ENCODE results near the gene PLA2G4D. TPM values are rescaled to one million over a fixed set of nuclear protein-coding genes. Genes with fewer than 3 reads are reported as not detected.

The PLA2G4D gene
- total and polyA plus RNA-seq, 2 donors (not counting 3 experiments of a cell fraction or from before 2014, with no cell fraction given), result not detected

DNA sequence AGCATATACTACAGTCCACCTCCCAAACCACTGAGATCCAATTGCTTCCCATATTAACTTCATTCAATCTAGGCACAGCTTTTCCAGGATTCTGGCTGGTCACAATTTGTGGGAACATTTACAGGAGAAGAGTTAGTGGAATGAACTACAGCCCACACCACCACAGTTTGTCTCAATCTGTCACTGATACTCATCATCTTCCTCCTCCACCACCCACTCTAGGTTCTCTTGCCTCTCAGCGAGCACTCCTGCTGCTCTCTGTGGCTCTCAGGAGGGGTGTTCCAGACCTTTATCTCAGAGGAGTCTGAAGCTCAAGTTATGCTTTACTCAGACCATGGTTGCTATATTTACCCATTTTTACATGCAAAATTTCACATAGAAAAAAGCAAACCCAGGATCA lies 25.9 kb upstream of the PLA2G4D start:
- intact Hi-C loops (cut with micrococcal nuclease) (no loop called here), dilution Hi-C loops (cut with MboI; ENCODE audit: extremely low pct_ligation_motif_present, low sequenced_read_pairs) (no loop called here)
- Histone ChIP-seq H3K4me3 (replicated peaks in 1 of 3; ENCODE audit: insufficient read depth in 1 of 3, low read depth in 1 of 3, low read length in 3 of 3) (no peak overlapping the region), H3K27ac (ENCODE audit: insufficient read depth, low read depth, low read length) (no peak overlapping the region), H2AFZ (ENCODE audit: low read depth, low read length) (no peak overlapping the region), H3K27me3 (ENCODE audit: control insufficient read depth in 2 of 2, insufficient read depth in 2 of 2, low read length in 2 of 2) (peaks cover 10 to 30% of the 10 kb centered on the region in 2 experiments), H3K9me3 (replicated peaks; ENCODE audit: control insufficient read depth, insufficient read depth, low read length) (no peaks in the 10 kb centered on the region), H3K9ac (replicated peaks; ENCODE audit: extremely low read depth, insufficient read depth, low read length) (no peak overlapping the region), H3K4me2 (ENCODE audit: insufficient read depth, low read length) (no peak overlapping the region), H3K9me1 (replicated peaks; ENCODE audit: control insufficient read depth, extremely low read depth, insufficient read depth, low read length) (no peaks in the 10 kb centered on the region), H3K36me3 (ENCODE audit: control insufficient read depth in 2 of 2, extremely low read depth in 1 of 2, insufficient read depth in 2 of 2, low read length in 2 of 2) (no peaks in the 10 kb centered on the region), H3K4me1 (ENCODE audit: control insufficient read depth, extremely low read depth, insufficient read depth, low read length) (no peaks in the 10 kb centered on the region), H3K79me2 (ENCODE audit: control insufficient read depth, insufficient read depth, low read length) (no peaks in the 10 kb centered on the region), H4K20me1 (replicated peaks; ENCODE audit: control insufficient read depth, extremely low read depth, insufficient read depth, low read length) (no peaks in the 10 kb centered on the region)
- DNase-seq (ENCODE audit: low read depth, low spot score) (no peak), FAIRE-seq (no peak)
- TF ChIP-seq, protein P1, sequence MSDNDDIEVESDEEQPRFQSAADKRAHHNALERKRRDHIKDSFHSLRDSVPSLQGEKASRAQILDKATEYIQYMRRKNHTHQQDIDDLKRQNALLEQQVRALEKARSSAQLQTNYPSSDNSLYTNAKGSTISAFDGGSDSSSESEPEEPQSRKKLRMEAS (IDR thresholded peaks at IDR 0.05; ENCODE audit: insufficient read depth, insufficient read length), result no peak
- TF ChIP-seq POLR2AphosphoS5 (IDR thresholded peaks at IDR 0.05; ENCODE audit: insufficient read depth, low read depth, low read length) (no peak), MYC (IDR thresholded peaks at IDR 0.05; ENCODE audit: low read depth, low read length) (no peak), JUN (IDR thresholded peaks at IDR 0.05; ENCODE audit: borderline replicate concordance, insufficient read depth, insufficient read length, low read depth) (no peak), POLR2A (IDR thresholded peaks at IDR 0.05; ENCODE audit: low read depth, low read length) (no peak), EZH2 (IDR thresholded peaks at IDR 0.05; ENCODE audit: borderline replicate concordance, low read depth, low read length, severe bottlenecking) (no peak), GATA2 (IDR thresholded peaks at IDR 0.05; ENCODE audit: insufficient read depth, insufficient read length, low read depth, low read length) (no peak), FOS (IDR thresholded peaks at IDR 0.05; ENCODE audit: borderline replicate concordance, insufficient read depth, low read length) (no peak)
- TF ChIP-seq, protein P2, sequence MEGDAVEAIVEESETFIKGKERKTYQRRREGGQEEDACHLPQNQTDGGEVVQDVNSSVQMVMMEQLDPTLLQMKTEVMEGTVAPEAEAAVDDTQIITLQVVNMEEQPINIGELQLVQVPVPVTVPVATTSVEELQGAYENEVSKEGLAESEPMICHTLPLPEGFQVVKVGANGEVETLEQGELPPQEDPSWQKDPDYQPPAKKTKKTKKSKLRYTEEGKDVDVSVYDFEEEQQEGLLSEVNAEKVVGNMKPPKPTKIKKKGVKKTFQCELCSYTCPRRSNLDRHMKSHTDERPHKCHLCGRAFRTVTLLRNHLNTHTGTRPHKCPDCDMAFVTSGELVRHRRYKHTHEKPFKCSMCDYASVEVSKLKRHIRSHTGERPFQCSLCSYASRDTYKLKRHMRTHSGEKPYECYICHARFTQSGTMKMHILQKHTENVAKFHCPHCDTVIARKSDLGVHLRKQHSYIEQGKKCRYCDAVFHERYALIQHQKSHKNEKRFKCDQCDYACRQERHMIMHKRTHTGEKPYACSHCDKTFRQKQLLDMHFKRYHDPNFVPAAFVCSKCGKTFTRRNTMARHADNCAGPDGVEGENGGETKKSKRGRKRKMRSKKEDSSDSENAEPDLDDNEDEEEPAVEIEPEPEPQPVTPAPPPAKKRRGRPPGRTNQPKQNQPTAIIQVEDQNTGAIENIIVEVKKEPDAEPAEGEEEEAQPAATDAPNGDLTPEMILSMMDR (IDR thresholded peaks at IDR 0.05; ENCODE audit: extremely low read depth in 1 of 2, insufficient read depth in 1 of 2, low read depth in 1 of 2, low read length in 2 of 2), result no peak
- BruUV-seq (replicated peaks), result no TSS peak
- POLR2A ChIA-PET, result interaction anchor here (0.7 kb wide), 1 partner anchor 114 kb away, joined by 3 read pairs; no protein-coding TSS in a partner anchor
- CTCF ChIA-PET, result interaction anchor here (0.9 to 2.4 kb wide), 2 partner anchors 14 to 18 kb away, joined by 4 to 6 read pairs; no protein-coding TSS in a partner anchor
